Central memory CD8-positive, alpha-beta T cell (primary cell): ENCODE results near the gene ACHE.
A peak's percentile ranks its signal among the peaks of the same experiment; 100 is the strongest.
"Not testable (repeated sequence)": the region's sequence is repeated elsewhere in the genome, so short reads cannot be mapped to it uniquely, and the experiment has no call there.

Source experiments
- ATAC-seq: fragments of 150-1000 bp; cut with Tn5 transposase; replicated peaks from 2 replicates; pipeline ENCODE4 v1.10.0; 2022; ENCODE audit warnings: mild to moderate bottlenecking, moderate FRiP score, moderate number of reproducible peaks; ENCODE audit not compliant: poor library complexity, severe bottlenecking; ENCODE audit errors: extremely low read depth
- DNase-seq, 2 donors: peaks; one replicate each; pipeline ENCODE4 v3.0.0; 2021; ENCODE audit warnings: low spot score in 2 of 2
- H3K27ac Mint-ChIP-seq: one replicate; pipeline ENCODE4 v1.8.0; 2022; ENCODE audit warnings: low read depth, mild to moderate bottlenecking, moderate library complexity, mixed read lengths
- H3K27me3 Mint-ChIP-seq: one replicate; pipeline ENCODE4 v1.8.0; 2022; ENCODE audit warnings: mixed read lengths
- H3K36me3 Mint-ChIP-seq: one replicate; pipeline ENCODE4 v1.8.0; 2022; ENCODE audit warnings: mild to moderate bottlenecking, moderate library complexity, mixed read lengths; ENCODE audit not compliant: insufficient read depth
- H3K4me1 Mint-ChIP-seq: one replicate; pipeline ENCODE4 v1.8.0; 2022; ENCODE audit warnings: mixed read lengths
- H3K4me3 Mint-ChIP-seq: one replicate; pipeline ENCODE4 v1.8.0; 2022; ENCODE audit warnings: mild to moderate bottlenecking, moderate library complexity, mixed read lengths
- H3K9me3 Mint-ChIP-seq: one replicate; pipeline ENCODE4 v1.8.0; 2022; ENCODE audit warnings: mixed read lengths

ACHE gene

GRCh38 chr7:100895701-100895955 is at the start of gene ACHE:
Gene ACHE (minus strand): TSS chr7:100895888. CDS start chr7:100894232, 1,656 bp downstream.
- no peaks in the 10 kb centered on the region for H3K9me3 Mint-ChIP-seq
- ATAC-seq (no peak), DNase-seq (no peak)
- H3K27ac Mint-ChIP-seq = peak within 1 kb of the TSS; percentile 78
- peak within 1 kb of the TSS; percentile 78 for H3K4me3 Mint-ChIP-seq
- peaks cover 68% of the 10 kb centered on the region for H3K27me3 Mint-ChIP-seq
- peaks cover 15% of the 10 kb centered on the region for H3K4me1 Mint-ChIP-seq
- H3K36me3 Mint-ChIP-seq = peaks cover 8% of the 10 kb centered on the region

- no peak for DNase-seq
- ATAC-seq = no peak
- H3K4me3 Mint-ChIP-seq = no peak overlapping the region
- peaks cover 45% of the 10 kb centered on the region for H3K27me3 Mint-ChIP-seq
- H3K36me3 Mint-ChIP-seq = no peaks in the 10 kb centered on the region
- no peaks in the 10 kb centered on the region for H3K9me3 Mint-ChIP-seq
- no peak overlapping the region for H3K27ac Mint-ChIP-seq
- H3K4me1 Mint-ChIP-seq = no peaks in the 10 kb centered on the region
Observed at GRCh38 chr7:100944138-100944537, 48.5 kb upstream of the ACHE start.

- no peak for ATAC-seq
- Mint-ChIP-seq H3K4me3 (no peak overlapping the region), H3K9me3 (no peaks in the 10 kb centered on the region), H3K4me1 (no peaks in the 10 kb centered on the region), H3K27ac (no peak overlapping the region), H3K27me3 (peaks cover 45% of the 10 kb centered on the region), H3K36me3 (no peaks in the 10 kb centered on the region)
- no peak for DNase-seq
Observed at GRCh38 chr7:100943693-100944092, 48.0 kb upstream of the ACHE start.

- ATAC-seq = no peak
- Mint-ChIP-seq H3K27ac (no peak overlapping the region), H3K27me3 (peaks cover 54% of the 10 kb centered on the region), H3K4me3 (no peak overlapping the region), H3K36me3 (no peaks in the 10 kb centered on the region), H3K4me1 (no peaks in the 10 kb centered on the region), H3K9me3 (no peaks in the 10 kb centered on the region)
- no peak for DNase-seq
Observed at GRCh38 chr7:100942045-100942774, 46.5 kb upstream of the ACHE start.

- DNase-seq, ATAC-seq, H3K4me3 Mint-ChIP-seq, H3K4me1 Mint-ChIP-seq, H3K27ac Mint-ChIP-seq, H3K36me3 Mint-ChIP-seq, H3K9me3 Mint-ChIP-seq: not testable (repeated sequence)
- peaks cover 42% of the 10 kb centered on the region for H3K27me3 Mint-ChIP-seq
Observed at GRCh38 chr7:100936167-100936566, 40.5 kb upstream of the ACHE start.

GRCh38 chr7:100935381-100935780 is 39.7 kb upstream of the ACHE start:
- peaks cover 50% of the 10 kb centered on the region for H3K27me3 Mint-ChIP-seq
- not testable (repeated sequence) for H3K9me3 Mint-ChIP-seq, H3K4me3 Mint-ChIP-seq, H3K4me1 Mint-ChIP-seq, ATAC-seq, H3K27ac Mint-ChIP-seq, H3K36me3 Mint-ChIP-seq, DNase-seq

GRCh38 chr7:100933734-100934133 is 38.0 kb upstream of the ACHE start:
- H3K27me3 Mint-ChIP-seq = peaks cover 50% of the 10 kb centered on the region
- H3K9me3 Mint-ChIP-seq = peaks cover 6% of the 10 kb centered on the region
- H3K27ac Mint-ChIP-seq = no peak overlapping the region
- no peaks in the 10 kb centered on the region for H3K36me3 Mint-ChIP-seq
- H3K4me3 Mint-ChIP-seq = no peak overlapping the region
- no peak for DNase-seq
- H3K4me1 Mint-ChIP-seq = no peaks in the 10 kb centered on the region
- ATAC-seq = no peak

- DNase-seq (no peak), ATAC-seq (no peak)
- Mint-ChIP-seq H3K27me3 (peaks cover 32% of the 10 kb centered on the region), H3K4me3 (no peak overlapping the region), H3K27ac (no peak overlapping the region), H3K4me1 (no peaks in the 10 kb centered on the region), H3K9me3 (peaks cover 6% of the 10 kb centered on the region), H3K36me3 (no peaks in the 10 kb centered on the region)
Observed at GRCh38 chr7:100929808-100930174, 34.1 kb upstream of the ACHE start.

GRCh38 chr7:100923616-100924015 is 27.9 kb upstream of the ACHE start:
- not testable (repeated sequence) for ATAC-seq, H3K4me3 Mint-ChIP-seq, DNase-seq, H3K36me3 Mint-ChIP-seq, H3K4me1 Mint-ChIP-seq, H3K9me3 Mint-ChIP-seq, H3K27ac Mint-ChIP-seq
- peaks cover 10% of the 10 kb centered on the region for H3K27me3 Mint-ChIP-seq

GRCh38 chr7:100921039-100921438 is 25.4 kb upstream of the ACHE start:
- peaks cover 28% of the 10 kb centered on the region for H3K27me3 Mint-ChIP-seq

GRCh38 chr7:100919779-100920437 is 24.2 kb upstream of the ACHE start:
- not testable (repeated sequence) for H3K9me3 Mint-ChIP-seq, ATAC-seq, H3K4me3 Mint-ChIP-seq, DNase-seq, H3K27ac Mint-ChIP-seq, H3K36me3 Mint-ChIP-seq, H3K4me1 Mint-ChIP-seq
- peaks cover 30% of the 10 kb centered on the region for H3K27me3 Mint-ChIP-seq

More at GRCh38 chr7:100921039-100921438, 25.4 kb upstream of the ACHE start:
- Mint-ChIP-seq H3K27ac (no peak overlapping the region), H3K4me3 (no peak overlapping the region), H3K4me1 (no peaks in the 10 kb centered on the region), H3K9me3 (no peaks in the 10 kb centered on the region), H3K36me3 (no peaks in the 10 kb centered on the region)
- DNase-seq (no peak), ATAC-seq (no peak)

- not testable (repeated sequence) for ATAC-seq, H3K27ac Mint-ChIP-seq, H3K4me1 Mint-ChIP-seq, H3K4me3 Mint-ChIP-seq, H3K9me3 Mint-ChIP-seq, DNase-seq, H3K36me3 Mint-ChIP-seq
- peaks cover 30% of the 10 kb centered on the region for H3K27me3 Mint-ChIP-seq
Observed at GRCh38 chr7:100919335-100919734, 23.6 kb upstream of the ACHE start.

- ATAC-seq = no peak
- Mint-ChIP-seq H3K27ac (no peak overlapping the region), H3K9me3 (no peaks in the 10 kb centered on the region)
Observed at GRCh38 chr7:100914879-100915447, 19.3 kb upstream of the ACHE start.

More at GRCh38 chr7:100914879-100915447, 19.3 kb upstream of the ACHE start:
- Mint-ChIP-seq H3K27me3 (peaks cover 45% of the 10 kb centered on the region), H3K4me1 (no peaks in the 10 kb centered on the region), H3K4me3 (no peak overlapping the region), H3K36me3 (no peaks in the 10 kb centered on the region)
- DNase-seq = no peak
